ENCODE data around the gene ANKRD10.

- no peak for TF ChIP-seq CTCF (IDR thresholded peaks at IDR 0.05)
- TF ChIP-seq POLR2A (IDR thresholded peaks at IDR 0.05) = no peak
These were observed 41.0 kb downstream of the ANKRD10 start for GRCh38 chr13:110873639-110874507.
